Suprapubic skin (tissue), 3 donors: ENCODE data around the gene TMC2.
"Not testable (repeated sequence)": the region's sequence is repeated elsewhere in the genome, so short reads cannot be mapped to it uniquely, and the experiment has no call there.

Experiments used
- CTCF ChIP-seq, 2 donors: fragments of 200-600 bp in 1 of 2; fragments of 450-650 bp in 1 of 2; sonication (generic) in 1 of 2; IDR thresholded peaks; one replicate each; pipeline ENCODE4 v1.5.1; 2016 to 2019; ENCODE audit warnings: antibody characterized with exemption in 2 of 2, mild to moderate bottlenecking in 1 of 2, moderate library complexity in 1 of 2
- POLR2AphosphoS5 ChIP-seq, 3 donors: sonication (generic); formaldehyde crosslinking; IDR thresholded peaks; one replicate each; pipeline ENCODE4 v1.6.1; 2017; ENCODE audit warnings: antibody characterized with exemption in 3 of 3

GRCh38 chr20:2526218-2526583 lies 10.2 kb upstream of the TMC2 start:
- not testable (repeated sequence) for TF ChIP-seq POLR2AphosphoS5, CTCF (IDR thresholded peaks at IDR 0.05)
